Fibroblast of lung (primary cell): ENCODE measurements around the gene TMEM138. TPM values are rescaled to one million over a fixed set of nuclear protein-coding genes. Genes with fewer than 3 reads are reported as not detected.

Experiments
- DNase-seq, 2 donors: peaks; one replicate each; pipeline versions ENCODE4 v3.0.0 to v3.0.0-alpha.2; 2010; ENCODE audit warnings: low read depth in 2 of 2
- H2AFZ ChIP-seq: 2 replicates; pipeline ENCODE4 v1.5.1; 2012; ENCODE audit warnings: low read length, control low read depth, inconsistent platforms
- H3K27ac ChIP-seq: 2 replicates; pipeline ENCODE4 v1.5.1; 2011; ENCODE audit warnings: low read length, control low read depth; ENCODE audit not compliant: insufficient read depth
- H3K27me3 ChIP-seq: 2 replicates; pipeline ENCODE4 v1.5.1; 2011; ENCODE audit warnings: mild to moderate bottlenecking, low read length; ENCODE audit not compliant: control insufficient read depth, insufficient read depth
- H3K36me3 ChIP-seq: 2 replicates; pipeline ENCODE4 v1.5.1; 2011; ENCODE audit warnings: low read length; ENCODE audit not compliant: control insufficient read depth, insufficient read depth
- H3K4me1 ChIP-seq: 2 replicates; pipeline ENCODE4 v1.5.1; 2011; ENCODE audit warnings: low read length; ENCODE audit not compliant: control insufficient read depth, insufficient read depth; ENCODE audit errors: extremely low read depth
- H3K4me2 ChIP-seq: 2 replicates; pipeline ENCODE4 v1.5.1; 2011; ENCODE audit warnings: low read length, control low read depth; ENCODE audit not compliant: insufficient read depth; ENCODE audit errors: extremely low read depth
- H3K4me3 ChIP-seq, 4 experiments: fragments of 200-600 bp in 1 of 4; sonication (generic) in 1 of 4; replicated peaks in 1 of 4; 2 replicates each; pipeline ENCODE4 v1.5.1; 2011 to 2016; ENCODE audit warnings: low read length in 4 of 4, low read depth in 3 of 4, mild to moderate bottlenecking in 3 of 4, control low read depth in 2 of 4, inconsistent platforms in 1 of 4, mixed read lengths in 1 of 4; ENCODE audit not compliant: insufficient read depth in 1 of 4; ENCODE audit errors: control extremely low read depth in 1 of 4
- H3K79me2 ChIP-seq: 2 replicates; pipeline ENCODE4 v1.5.1; 2012; ENCODE audit warnings: mild to moderate bottlenecking, low read length, inconsistent platforms; ENCODE audit not compliant: control insufficient read depth, insufficient read depth
- H3K9ac ChIP-seq: 2 replicates; pipeline ENCODE4 v1.5.1; 2011; ENCODE audit warnings: mild to moderate bottlenecking, low read length, control low read depth; ENCODE audit not compliant: insufficient read depth
- H3K9me3 ChIP-seq: 2 replicates; pipeline ENCODE4 v1.5.1; 2012; ENCODE audit warnings: low read depth, low read length; ENCODE audit not compliant: control insufficient read depth, insufficient read depth
- H4K20me1 ChIP-seq: 2 replicates; pipeline ENCODE4 v1.5.1; 2011; ENCODE audit warnings: low read length; ENCODE audit not compliant: control insufficient read depth, insufficient read depth; ENCODE audit errors: extremely low read depth
- EZH2 ChIP-seq: IDR thresholded peaks from 2 replicates; pipeline ENCODE4 v1.5.1; 2012; ENCODE audit warnings: low read length, control low read depth, mild to moderate bottlenecking; ENCODE audit errors: missing control alignments
- polyA plus RNA-seq, 2 donors: library from polyadenylated mRNA; depleted of rRNA in 1 of 2; stranded (reverse) in 1 of 2; unstranded in 1 of 2; fragments of >200 nt; gene quantifications; 2 replicates each; pipeline ENCODE4 v1.2.1, GENCODE V29; 2011 to 2012; ENCODE audit warnings: missing spikeins in 1 of 2
- total RNA-seq: library from RNA; depleted of rRNA; stranded (reverse); fragments of >200 nt; gene quantifications from 2 replicates; pipeline ENCODE4 v1.2.1, GENCODE V29; 2014
- TF ChIP-seq, protein P1 (sequence below), 2 donors: IDR thresholded peaks in 1 of 2; conservative IDR thresholded peaks in 1 of 2; 1 replicate in 1 of 2; 2 replicates in 1 of 2; pipeline ENCODE4 v1.5.1; 2011 to 2012; ENCODE audit warnings: low read length in 2 of 2, control low read depth in 1 of 2, inconsistent platforms in 1 of 2, low read depth in 1 of 2, mild to moderate bottlenecking in 1 of 2

Gene TMEM138
- total and polyA plus RNA-seq, 2 donors (not counting 1 experiment from before 2014, with no cell fraction given): 30.2 to 95.9 TPM

DNA sequence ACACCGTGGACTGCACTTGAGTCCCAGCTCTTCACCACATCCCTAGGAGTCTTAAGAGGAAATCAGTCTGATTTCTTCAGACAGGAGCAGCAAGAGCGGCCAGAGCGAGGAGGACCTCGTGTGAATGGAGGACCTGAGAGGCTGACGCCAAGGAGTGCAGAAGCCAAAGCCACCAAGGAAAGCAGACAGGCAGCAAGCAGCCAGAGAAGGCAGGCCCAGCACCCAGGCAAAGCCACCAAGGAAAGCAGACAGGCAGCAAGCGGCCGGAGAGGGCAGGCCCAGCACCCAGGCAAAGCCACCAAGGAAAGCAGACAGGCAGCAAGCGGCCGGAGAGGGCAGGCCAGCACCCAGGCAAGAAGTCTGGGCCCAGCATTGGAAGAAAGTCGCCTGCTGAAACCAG, 12.3 kb upstream of the TMEM138 start:
- no peaks in the 10 kb centered on the region for H3K9me3 ChIP-seq
- no peak overlapping the region for H3K27ac ChIP-seq
- no peaks in the 10 kb centered on the region for H3K27me3 ChIP-seq
- no peaks in the 10 kb centered on the region for H3K4me1 ChIP-seq
- no peak overlapping the region for H3K4me2 ChIP-seq
- TF ChIP-seq EZH2: no peak
- TF ChIP-seq, protein P1, sequence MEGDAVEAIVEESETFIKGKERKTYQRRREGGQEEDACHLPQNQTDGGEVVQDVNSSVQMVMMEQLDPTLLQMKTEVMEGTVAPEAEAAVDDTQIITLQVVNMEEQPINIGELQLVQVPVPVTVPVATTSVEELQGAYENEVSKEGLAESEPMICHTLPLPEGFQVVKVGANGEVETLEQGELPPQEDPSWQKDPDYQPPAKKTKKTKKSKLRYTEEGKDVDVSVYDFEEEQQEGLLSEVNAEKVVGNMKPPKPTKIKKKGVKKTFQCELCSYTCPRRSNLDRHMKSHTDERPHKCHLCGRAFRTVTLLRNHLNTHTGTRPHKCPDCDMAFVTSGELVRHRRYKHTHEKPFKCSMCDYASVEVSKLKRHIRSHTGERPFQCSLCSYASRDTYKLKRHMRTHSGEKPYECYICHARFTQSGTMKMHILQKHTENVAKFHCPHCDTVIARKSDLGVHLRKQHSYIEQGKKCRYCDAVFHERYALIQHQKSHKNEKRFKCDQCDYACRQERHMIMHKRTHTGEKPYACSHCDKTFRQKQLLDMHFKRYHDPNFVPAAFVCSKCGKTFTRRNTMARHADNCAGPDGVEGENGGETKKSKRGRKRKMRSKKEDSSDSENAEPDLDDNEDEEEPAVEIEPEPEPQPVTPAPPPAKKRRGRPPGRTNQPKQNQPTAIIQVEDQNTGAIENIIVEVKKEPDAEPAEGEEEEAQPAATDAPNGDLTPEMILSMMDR (conservative IDR thresholded peaks at IDR 0.05 in 1 of 2, IDR thresholded peaks at IDR 0.05 in 1 of 2; ENCODE audit: low read depth in 1 of 2, low read length in 2 of 2): no peak
- H3K9ac ChIP-seq: no peak overlapping the region
- H3K79me2 ChIP-seq: no peaks in the 10 kb centered on the region
- H3K4me3 ChIP-seq: no peak overlapping the region
- peaks cover 20% of the 10 kb centered on the region for H3K36me3 ChIP-seq
- H2AFZ ChIP-seq: no peak overlapping the region
- H4K20me1 ChIP-seq: no peaks in the 10 kb centered on the region
- DNase-seq: no peak

DNA sequence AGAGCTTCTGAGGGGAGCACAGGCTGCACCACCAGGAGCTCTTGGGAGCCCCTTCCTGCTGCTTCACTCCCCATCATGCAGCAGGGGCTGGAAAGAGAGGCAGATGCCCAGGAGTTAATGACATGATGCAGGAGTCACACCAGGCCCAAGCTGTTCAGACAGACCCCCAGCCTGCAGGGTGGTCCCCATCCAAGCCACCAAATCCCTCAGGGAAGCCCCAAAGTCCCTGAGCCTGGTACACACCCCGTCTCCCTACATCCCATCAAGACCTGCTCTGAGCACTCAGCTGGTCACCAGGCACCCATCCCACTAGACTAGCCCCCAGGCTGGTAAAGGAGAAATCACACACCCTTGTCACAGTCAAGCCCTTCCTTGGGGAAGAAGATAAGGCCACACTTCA, 11.8 kb upstream of the TMEM138 start:
- H3K4me1 ChIP-seq: no peaks in the 10 kb centered on the region
- no peak for TF ChIP-seq EZH2
- TF ChIP-seq, protein P1 (conservative IDR thresholded peaks at IDR 0.05 in 1 of 2, IDR thresholded peaks at IDR 0.05 in 1 of 2; ENCODE audit: low read depth in 1 of 2, low read length in 2 of 2): no peak
- H2AFZ ChIP-seq: no peak overlapping the region
- H3K4me2 ChIP-seq: no peak overlapping the region
- peaks cover 20% of the 10 kb centered on the region for H3K36me3 ChIP-seq
- DNase-seq: no peak
- H3K27me3 ChIP-seq: no peaks in the 10 kb centered on the region
- H3K79me2 ChIP-seq: no peaks in the 10 kb centered on the region
- H3K9me3 ChIP-seq: no peaks in the 10 kb centered on the region
- H4K20me1 ChIP-seq: no peaks in the 10 kb centered on the region
- no peak overlapping the region for H3K27ac ChIP-seq
- H3K9ac ChIP-seq: no peak overlapping the region
- H3K4me3 ChIP-seq: no peak overlapping the region

DNA sequence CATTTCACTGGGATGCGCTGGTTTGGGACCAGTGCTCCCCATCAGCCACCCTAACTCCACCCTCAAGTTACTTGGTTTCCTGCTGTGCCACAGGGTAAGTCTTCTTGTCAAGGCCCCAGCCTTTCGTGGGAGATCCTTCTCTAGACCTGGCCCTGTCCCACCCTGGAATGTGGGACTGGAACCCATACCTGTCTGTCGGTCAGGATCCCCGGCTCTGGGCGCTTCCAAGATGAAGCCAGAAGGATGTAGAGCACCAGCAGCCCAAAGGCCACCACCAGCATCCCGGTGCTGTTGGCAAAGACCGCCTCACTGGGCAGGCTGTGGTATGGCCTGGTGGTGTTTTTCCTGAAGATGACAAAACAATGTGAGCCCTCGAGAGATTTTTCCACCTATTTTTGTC, 11.4 kb upstream of the TMEM138 start:
- Histone ChIP-seq H4K20me1 (no peaks in the 10 kb centered on the region), H3K27me3 (no peaks in the 10 kb centered on the region), H3K4me2 (no peak overlapping the region), H2AFZ (no peak overlapping the region), H3K9me3 (no peaks in the 10 kb centered on the region), H3K27ac (no peak overlapping the region), H3K36me3 (peaks cover 20% of the 10 kb centered on the region), H3K9ac (no peak overlapping the region), H3K4me1 (no peaks in the 10 kb centered on the region), H3K79me2 (no peaks in the 10 kb centered on the region), H3K4me3 (no peak overlapping the region)
- TF ChIP-seq, protein P1 (conservative IDR thresholded peaks at IDR 0.05 in 1 of 2, IDR thresholded peaks at IDR 0.05 in 1 of 2; ENCODE audit: low read depth in 1 of 2, low read length in 2 of 2): no peak
- TF ChIP-seq EZH2: no peak
- no peak for DNase-seq
